Activated CD8-positive, alpha-beta memory T cell treated with anti-CD3 and anti-CD28 coated beads for 24 hours (primary cell): ENCODE results near the gene KCNK18.

Experiments used
- DNase-seq: peaks from one replicate; pipeline ENCODE4 v3.0.0-alpha.2; 2020

KCNK18 gene

GRCh38 chr10:117197189-117197588, at the start of gene KCNK18:
KCNK18 (plus strand) TSS chr10:117197489; CDS start chr10:117197489, 0 bp downstream.
- no peak for DNase-seq

- no peak for DNase-seq
These were observed 49.0 kb upstream of the KCNK18 start for GRCh38 chr10:117148284-117148683.

GRCh38 chr10:117152668-117153067, 44.6 kb upstream of the KCNK18 start:
- no peak for DNase-seq

- DNase-seq = no peak
These were observed 39.0 kb upstream of the KCNK18 start for GRCh38 chr10:117158297-117158696.

GRCh38 chr10:117159390-117159789, 37.9 kb upstream of the KCNK18 start:
- no peak for DNase-seq

GRCh38 chr10:117160567-117160966, 36.7 kb upstream of the KCNK18 start:
- DNase-seq = no peak

GRCh38 chr10:117161386-117162033, 35.8 kb upstream of the KCNK18 start:
- no peak for DNase-seq

GRCh38 chr10:117162093-117163060, 34.9 kb upstream of the KCNK18 start:
- no peak for DNase-seq

GRCh38 chr10:117163061-117163953, 34.0 kb upstream of the KCNK18 start:
- DNase-seq = no peak

- DNase-seq = no peak
These were observed 33.2 kb upstream of the KCNK18 start for GRCh38 chr10:117163954-117164548.

GRCh38 chr10:117164592-117165537, 32.4 kb upstream of the KCNK18 start:
- DNase-seq = no peak

GRCh38 chr10:117165538-117166417, 31.5 kb upstream of the KCNK18 start:
- DNase-seq = peak; percentile 66

- DNase-seq = no peak
These were observed 30.6 kb upstream of the KCNK18 start for GRCh38 chr10:117166418-117167345.

- DNase-seq = peak; percentile 56
These were observed 29.9 kb upstream of the KCNK18 start for GRCh38 chr10:117167346-117167788.

GRCh38 chr10:117167789-117168674, 29.3 kb upstream of the KCNK18 start:
- DNase-seq = peak; percentile 87

GRCh38 chr10:117168729-117169128, 28.6 kb upstream of the KCNK18 start:
- no peak for DNase-seq

- DNase-seq = no peak
These were observed 27.8 kb upstream of the KCNK18 start for GRCh38 chr10:117169480-117169879.

GRCh38 chr10:117170244-117170643, 27.0 kb upstream of the KCNK18 start:
- no peak for DNase-seq
